Tibial nerve (tissue), 4 donors: Measurements from ENCODE around the gene FNDC1.

Source experiments
- CTCF ChIP-seq, 5 experiments: fragments of 200-600 bp in 3 of 5; fragments of 450-650 bp in 2 of 5; sonication (generic) in 3 of 5; IDR thresholded peaks; one replicate each; pipeline ENCODE4 v1.5.1; 2016 to 2019; ENCODE audit warnings: antibody characterized with exemption in 5 of 5, mild to moderate bottlenecking in 3 of 5, moderate library complexity in 2 of 5
- EP300 ChIP-seq, 2 donors: sonication (generic); formaldehyde crosslinking; IDR thresholded peaks; one replicate each; pipeline ENCODE4 v1.6.1; 2017; ENCODE audit warnings: antibody characterized with exemption in 2 of 2, mild to moderate bottlenecking in 1 of 2
- POLR2A ChIP-seq, 2 donors: fragments of 450-650 bp; IDR thresholded peaks; one replicate each; pipeline ENCODE4 v1.6.1; 2017; ENCODE audit warnings: antibody characterized with exemption in 2 of 2, mild to moderate bottlenecking in 2 of 2, moderate library complexity in 2 of 2

DNA sequence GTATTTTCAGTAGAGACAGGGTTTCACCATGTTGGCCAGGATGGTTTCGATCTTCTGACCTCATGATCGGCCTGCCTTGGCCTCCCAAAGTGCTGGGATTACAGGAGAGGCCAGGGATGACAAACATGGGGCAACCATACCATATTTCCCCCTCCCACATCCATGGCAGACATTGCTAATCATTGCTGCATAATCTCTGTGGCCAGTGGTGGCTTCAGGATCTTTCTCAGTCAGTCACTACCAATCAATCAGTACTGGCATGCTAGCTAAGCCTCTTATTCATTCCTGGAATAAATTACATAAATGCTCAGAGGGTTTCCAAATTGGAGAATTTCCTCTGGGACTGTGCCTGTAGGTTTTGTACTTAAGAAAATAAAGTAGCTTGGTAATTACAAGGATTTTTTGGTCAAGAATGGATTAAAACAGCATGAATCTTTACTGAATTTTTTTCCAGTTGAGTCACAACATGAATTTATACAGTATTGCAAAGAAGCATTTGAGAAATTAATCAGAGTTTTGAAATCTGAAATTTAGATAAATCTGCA, 138.1 kb downstream of the FNDC1 start:
- TF ChIP-seq CTCF (IDR thresholded peaks at IDR 0.05) (no peak), POLR2A (IDR thresholded peaks at IDR 0.05) (no peak), EP300 (IDR thresholded peaks at IDR 0.05) (no peak)
